Epithelial cell of proximal tubule (primary cell): ENCODE measurements around the gene CCDC187. TPM values are rescaled to one million over a fixed set of nuclear protein-coding genes. Genes with fewer than 3 reads are reported as not detected.

Experiments used
- DNase-seq: peaks from one replicate; pipeline ENCODE4 v3.0.0-alpha.2; 2011; ENCODE audit warnings: low read depth
- H3K4me3 ChIP-seq: 2 replicates; pipeline ENCODE4 v1.5.1; 2011; ENCODE audit warnings: low read depth, mild to moderate bottlenecking, low read length
- CTCF ChIP-seq: conservative IDR thresholded peaks from 2 replicates; pipeline ENCODE4 v1.5.1; 2012; ENCODE audit warnings: low read depth, mild to moderate bottlenecking, low read length
- total RNA-seq: library from RNA; depleted of rRNA; stranded (reverse); fragments of >200 nt; gene quantifications from 2 replicates; pipeline ENCODE4 v1.2.3, GENCODE V29; 2015

The CCDC187 gene
- total RNA-seq, 1 donor from 2014 or later = 0.75 TPM

- H3K4me3 ChIP-seq = no peak overlapping the region
- TF ChIP-seq CTCF = no peak
- DNase-seq = no peak
These were observed 16.9 kb downstream of the CCDC187 start for GRCh38 chr9:136286987-136287379.

- H3K4me3 ChIP-seq = no peak overlapping the region
- DNase-seq = no peak
- TF ChIP-seq CTCF = no peak
These were observed 17.4 kb downstream of the CCDC187 start for GRCh38 chr9:136286359-136286986.

GRCh38 chr9:136285501-136286358 is 18.2 kb downstream of the CCDC187 start:
- no peak for DNase-seq
- H3K4me3 ChIP-seq = no peak overlapping the region
- no peak for TF ChIP-seq CTCF

GRCh38 chr9:136284951-136285350 is 18.9 kb downstream of the CCDC187 start:
- DNase-seq = no peak
- TF ChIP-seq CTCF = no peak
- no peak overlapping the region for H3K4me3 ChIP-seq

- TF ChIP-seq CTCF = no peak
- DNase-seq = no peak
- no peak overlapping the region for H3K4me3 ChIP-seq
These were observed 19.6 kb downstream of the CCDC187 start for GRCh38 chr9:136284311-136284710.

GRCh38 chr9:136283291-136284235 is 20.3 kb downstream of the CCDC187 start:
- H3K4me3 ChIP-seq = peak overlapping the region; percentile 48
- TF ChIP-seq CTCF = peak; percentile 72
- DNase-seq = no peak
